Body of pancreas (tissue), 4 donors: ENCODE measurements around the gene QRFPR. TPM values are rescaled to one million over a fixed set of nuclear protein-coding genes. Genes with fewer than 3 reads are reported as not detected.

Experiments
- ATAC-seq: fragments of 150-250 bp; one replicate; pipeline ENCODE4 v1.9.1; 2016
- DNase-seq, 4 donors: peaks; one replicate each; pipeline ENCODE4 v3.0.0-alpha.2; 2019
- H3K27ac ChIP-seq, 4 donors: fragments of 200-600 bp; sonication (generic); 1 replicate in 3 of 4; 2 replicates in 1 of 4; pipeline versions ENCODE4 v1.5.1 to v1.6.1; 2016 to 2019; ENCODE audit warnings: mild to moderate bottlenecking in 1 of 4, mixed read lengths in 1 of 4, moderate library complexity in 1 of 4
- H3K27me3 ChIP-seq, 2 donors: fragments of 200-600 bp; sonication (generic); one replicate each; pipeline ENCODE4 v1.6.0; 2016; ENCODE audit warnings: mild to moderate bottlenecking in 1 of 2
- H3K36me3 ChIP-seq, 2 donors: fragments of 200-600 bp; sonication (generic); replicated peaks in 1 of 2; 2 replicates each; pipeline ENCODE4 v1.5.1; 2016; ENCODE audit warnings: low read depth in 2 of 2; ENCODE audit not compliant: insufficient read depth in 1 of 2
- H3K4me1 ChIP-seq: fragments of 200-600 bp; sonication (generic); one replicate; pipeline ENCODE4 v1.6.0; 2016
- H3K4me3 ChIP-seq, 2 donors: fragments of 200-600 bp; sonication (generic); 1 replicate in 1 of 2; 2 replicates in 1 of 2; pipeline ENCODE4 v1.5.1; 2016 to 2019
- H3K9me3 ChIP-seq, 3 donors: fragments of 200-600 bp; sonication (generic); 1 replicate in 2 of 3; 2 replicates in 1 of 3; pipeline ENCODE4 v1.5.1; 2016
- CTCF ChIP-seq, 7 experiments: fragments of 450-650 bp in 4 of 7; fragments of 200-600 bp in 3 of 7; sonication (generic) in 3 of 7; IDR thresholded peaks; one replicate each; pipeline ENCODE4 v1.5.1; 2016 to 2019; ENCODE audit warnings: antibody characterized with exemption in 7 of 7
- POLR2A ChIP-seq, 3 donors: fragments of 450-650 bp; IDR thresholded peaks; one replicate each; pipeline ENCODE4 v1.6.1; 2016; ENCODE audit warnings: antibody characterized with exemption in 3 of 3, mild to moderate bottlenecking in 2 of 3
- WGBS, 2 donors: methylation state at CpG; one replicate each; pipeline ENCODE4 v1.1.5; 2017; 5-methylcytosine and 5-hydroxymethylcytosine counted together
- intact Hi-C: fragments of 100-400 bp; cut with DNase I; formaldehyde crosslinking; loops from one replicate; pipeline ENCODE4 v1.15.1; 2023
- total RNA-seq, 2 donors: library from RNA; depleted of rRNA; stranded (reverse); fragments of >200 nt; gene quantifications; one replicate each; pipeline ENCODE4 v1.1.0, GENCODE V29; 2016

The QRFPR gene
- total RNA-seq, 2 donors from 2014 or later: not detected

- Histone ChIP-seq H3K27me3 (no peaks in the 10 kb centered on the region), H3K4me1 (no peaks in the 10 kb centered on the region), H3K36me3 (no peaks in the 10 kb centered on the region), H3K9me3 (no peaks in the 10 kb centered on the region), H3K27ac (no peak overlapping the region), H3K4me3 (no peak overlapping the region)
- intact Hi-C loops: no loop called here
- DNase-seq (no peak), ATAC-seq (no peak)
- TF ChIP-seq POLR2A (IDR thresholded peaks at IDR 0.05) (no peak), CTCF (IDR thresholded peaks at IDR 0.05) (no peak)
- WGBS, 2 donors: 83 to 86% methylated on average over 1 of the region's 1 CpG
Measured at GRCh38 chr4:121306931-121307330, 73.9 kb downstream of the QRFPR start.

- WGBS, 2 donors: 30 to 33% methylated on average over 1 of the region's 1 CpG
- no peak for DNase-seq
- Histone ChIP-seq H3K9me3 (no peaks in the 10 kb centered on the region), H3K4me3 (no peak overlapping the region), H3K4me1 (no peaks in the 10 kb centered on the region), H3K27me3 (no peaks in the 10 kb centered on the region), H3K27ac (no peak overlapping the region), H3K36me3 (no peaks in the 10 kb centered on the region)
- intact Hi-C loops: no loop called here
- no peak for ATAC-seq
- TF ChIP-seq POLR2A (IDR thresholded peaks at IDR 0.05) (no peak), CTCF (IDR thresholded peaks at IDR 0.05) (no peak)
Measured at GRCh38 chr4:121304893-121305292, 75.9 kb downstream of the QRFPR start.

- no peak overlapping the region for H3K4me3 ChIP-seq
- WGBS, 2 donors: 42 to 50% methylated on average over 3 of the region's 3 CpGs
- no peaks in the 10 kb centered on the region for H3K9me3 ChIP-seq
- H3K36me3 ChIP-seq: no peaks in the 10 kb centered on the region
- no peaks in the 10 kb centered on the region for H3K4me1 ChIP-seq
- DNase-seq: no peak
- TF ChIP-seq CTCF (IDR thresholded peaks at IDR 0.05): no peak
- no peak for TF ChIP-seq POLR2A (IDR thresholded peaks at IDR 0.05)
- no peaks in the 10 kb centered on the region for H3K27me3 ChIP-seq
- no peak overlapping the region for H3K27ac ChIP-seq
- no peak for ATAC-seq
- intact Hi-C loops: no loop called here
Measured at GRCh38 chr4:121299367-121299766, 81.5 kb downstream of the QRFPR start.

- no peaks in the 10 kb centered on the region for H3K36me3 ChIP-seq
- no peaks in the 10 kb centered on the region for H3K4me1 ChIP-seq
- no peak overlapping the region for H3K27ac ChIP-seq
- WGBS, 2 donors: 60 to 100% methylated on average over 1 of the region's 1 CpG
- intact Hi-C loops: no loop called here
- no peak for TF ChIP-seq CTCF (IDR thresholded peaks at IDR 0.05)
- no peak for TF ChIP-seq POLR2A (IDR thresholded peaks at IDR 0.05)
- H3K27me3 ChIP-seq: no peaks in the 10 kb centered on the region
- ATAC-seq (no peak), DNase-seq (no peak)
- no peaks in the 10 kb centered on the region for H3K9me3 ChIP-seq
- no peak overlapping the region for H3K4me3 ChIP-seq
Measured at GRCh38 chr4:121283319-121283718, 97.5 kb downstream of the QRFPR start.

GRCh38 chr4:121280425-121280824, 100.4 kb downstream of the QRFPR start:
- Histone ChIP-seq H3K4me1 (no peaks in the 10 kb centered on the region), H3K9me3 (no peaks in the 10 kb centered on the region), H3K27me3 (no peaks in the 10 kb centered on the region), H3K27ac (no peak overlapping the region), H3K36me3 (no peaks in the 10 kb centered on the region), H3K4me3 (no peak overlapping the region)
- 27 to 44% methylated on average over 1 of the region's 1 CpG for WGBS, 2 donors
- DNase-seq (no peak), ATAC-seq (no peak)
- TF ChIP-seq CTCF (IDR thresholded peaks at IDR 0.05) (no peak), POLR2A (IDR thresholded peaks at IDR 0.05) (no peak)
- intact Hi-C loops: no loop called here
